Stimulated activated CD4-positive, alpha-beta T cell treated with anti-CD3 and anti-CD28 coated beads, Interleukin-2, amount 100 ng/mL, for 48 hours (primary cell): ENCODE results near the gene MUC4.
"Not testable (repeated sequence)": the region's sequence is repeated elsewhere in the genome, so short reads cannot be mapped to it uniquely, and the experiment has no call there.

ENCODE experiments used
- DNase-seq, 2 donors: peaks; one replicate each; pipeline ENCODE4 v3.0.0-alpha.2; 2020

The MUC4 gene

GRCh38 chr3:195834675-195835583 lies 23.2 kb upstream of the MUC4 start:
- no peak for DNase-seq

GRCh38 chr3:195829897-195830254 lies 18.1 kb upstream of the MUC4 start:
- DNase-seq: no peak

- no peak for DNase-seq
These were observed 17.0 kb upstream of the MUC4 start for GRCh38 chr3:195828762-195829161.

- no peak for DNase-seq
These were observed 14.4 kb upstream of the MUC4 start for GRCh38 chr3:195825857-195826804.

GRCh38 chr3:195825191-195825588 lies 13.5 kb upstream of the MUC4 start:
- DNase-seq: no peak

GRCh38 chr3:195824425-195825190 lies 12.9 kb upstream of the MUC4 start:
- DNase-seq: not testable (repeated sequence)

GRCh38 chr3:195823999-195824398 lies 12.3 kb upstream of the MUC4 start:
- DNase-seq: no peak

- no peak for DNase-seq
These were observed 11.6 kb upstream of the MUC4 start for GRCh38 chr3:195823280-195823679.

GRCh38 chr3:195822131-195822696 lies 10.5 kb upstream of the MUC4 start:
- no peak for DNase-seq

GRCh38 chr3:195821403-195822130 lies 9.8 kb upstream of the MUC4 start:
- no peak for DNase-seq

GRCh38 chr3:195820901-195821300 lies 9.2 kb upstream of the MUC4 start:
- DNase-seq: no peak

GRCh38 chr3:195820186-195820585 lies 8.5 kb upstream of the MUC4 start:
- no peak for DNase-seq

- no peak for DNase-seq
These were observed 6.6 kb upstream of the MUC4 start for GRCh38 chr3:195818301-195818700.

- no peak for DNase-seq
These were observed 5.9 kb upstream of the MUC4 start for GRCh38 chr3:195817578-195818135.

- DNase-seq: not testable (repeated sequence)
These were observed 4.7 kb upstream of the MUC4 start for GRCh38 chr3:195816276-195816913.

GRCh38 chr3:195815169-195815771 lies 3.5 kb upstream of the MUC4 start:
- DNase-seq: no peak

- DNase-seq: no peak
These were observed 2.3 kb upstream of the MUC4 start for GRCh38 chr3:195813916-195814640.

- no peak for DNase-seq
These were observed 637 bp upstream of the MUC4 start for GRCh38 chr3:195812366-195812765.

- DNase-seq: no peak
These were observed 1.3 kb downstream of the MUC4 start for GRCh38 chr3:195810455-195810845.
